Measurements from ENCODE around the gene ARAP1.

The ARAP1 gene

GRCh38 chr11:72742513-72743320 is 9.5 kb downstream of the ARAP1 start:
- no peak for DNase-seq (ENCODE audit: low spot score)

- DNase-seq (ENCODE audit: low spot score) = no peak
Observed at GRCh38 chr11:72741849-72742512, 10.2 kb downstream of the ARAP1 start.

- DNase-seq (ENCODE audit: low spot score) = no peak
Observed at GRCh38 chr11:72741429-72741833, 10.8 kb downstream of the ARAP1 start.

- DNase-seq (ENCODE audit: low spot score) = no peak
Observed at GRCh38 chr11:72740562-72741428, 11.4 kb downstream of the ARAP1 start.

- DNase-seq (ENCODE audit: low spot score) = no peak
Observed at GRCh38 chr11:72740060-72740424, 12.2 kb downstream of the ARAP1 start.

- no peak for DNase-seq (ENCODE audit: low spot score)
Observed at GRCh38 chr11:72739240-72740059, 12.8 kb downstream of the ARAP1 start.

- no peak for DNase-seq (ENCODE audit: low spot score)
Observed at GRCh38 chr11:72738199-72739141, 13.7 kb downstream of the ARAP1 start.

- no peak for DNase-seq (ENCODE audit: low spot score)
Observed at GRCh38 chr11:72737336-72737735, 14.9 kb downstream of the ARAP1 start.

- no peak for DNase-seq (ENCODE audit: low spot score)
Observed at GRCh38 chr11:72736452-72737069, 15.6 kb downstream of the ARAP1 start.

GRCh38 chr11:72735495-72736027 is 16.6 kb downstream of the ARAP1 start:
- peak; percentile 19 for DNase-seq (ENCODE audit: low spot score)

GRCh38 chr11:72732329-72732728 is 19.9 kb downstream of the ARAP1 start:
- no peak for DNase-seq (ENCODE audit: low spot score)

- DNase-seq (ENCODE audit: low spot score) = no peak
Observed at GRCh38 chr11:72730737-72731136, 21.5 kb downstream of the ARAP1 start.

GRCh38 chr11:72730243-72730642 is 22.0 kb downstream of the ARAP1 start:
- DNase-seq (ENCODE audit: low spot score) = no peak

GRCh38 chr11:72727521-72727920 is 24.7 kb downstream of the ARAP1 start:
- no peak for DNase-seq (ENCODE audit: low spot score)

GRCh38 chr11:72726266-72727220 is 25.7 kb downstream of the ARAP1 start:
- no peak for DNase-seq (ENCODE audit: low spot score)

- no peak for DNase-seq (ENCODE audit: low spot score)
Observed at GRCh38 chr11:72725724-72726028, 26.5 kb downstream of the ARAP1 start.

- DNase-seq (ENCODE audit: low spot score) = peak; percentile 65
Observed at GRCh38 chr11:72724851-72725723, 27.1 kb downstream of the ARAP1 start.

GRCh38 chr11:72724021-72724551 is 28.1 kb downstream of the ARAP1 start:
- no peak for DNase-seq (ENCODE audit: low spot score)

Measured in LoVo (cell line).